HepG2 (cell line): ENCODE measurements around the gene ARHGAP31.

ENCODE experiments used
- CEBPB ChIP-seq: IDR thresholded peaks from 2 replicates; pipeline ENCODE4 v1.6.1; 2011; ENCODE audit warnings: low read depth, low read length, improper control_type of control experiment, borderline replicate concordance
- CREM ChIP-seq, 2 experiments: sonication (generic) in 1 of 2; formaldehyde crosslinking in 1 of 2; IDR thresholded peaks; 2 replicates each; pipeline versions ENCODE4 v1.4.0 to v1.6.1; 2016 to 2020; ENCODE audit warnings: antibody characterized with exemption in 1 of 2, mild to moderate bottlenecking in 1 of 2, missing genetic modification reagents in 1 of 2
- NCOA2 ChIP-seq: sonication (generic); formaldehyde crosslinking; IDR thresholded peaks from 2 replicates; pipeline ENCODE4 v1.8.0; 2022; ENCODE audit warnings: inconsistent platforms
- NFE2L2 ChIP-seq: fragments of 150-350 bp; IDR thresholded peaks from 2 replicates; pipeline ENCODE4 v1.6.1; 2014; ENCODE audit warnings: low read length
- ZBTB40 ChIP-seq, 2 experiments: fragments of 450-650 bp in 1 of 2; sonication (generic) in 1 of 2; formaldehyde crosslinking in 1 of 2; IDR thresholded peaks; 2 replicates each; pipeline versions ENCODE4 v1.6.1 to v1.8.0; 2016 to 2022; ENCODE audit warnings: antibody characterized with exemption in 1 of 2, mild to moderate bottlenecking in 1 of 2, missing genetic modification reagents in 1 of 2
- ZNF496 ChIP-seq: sonication (generic); formaldehyde crosslinking; IDR thresholded peaks from 2 replicates; pipeline ENCODE4 v1.8.1; 2023; ENCODE audit warnings: mild to moderate bottlenecking, moderate library complexity, missing genetic modification reagents; ENCODE audit not compliant: insufficient replicate concordance

GRCh38 chr3:119378259-119378803 is 84.1 kb downstream of the ARHGAP31 start:
- TF ChIP-seq ZNF496 (CRISPR knock-in tag) = no peak
- TF ChIP-seq ZBTB40 (IDR thresholded peaks at IDR 0.05) = no peak
- TF ChIP-seq ZBTB40 (CRISPR knock-in tag; IDR thresholded peaks at IDR 0.05) = no peak
- TF ChIP-seq CEBPB = no peak
- no peak for TF ChIP-seq NCOA2 (CRISPR knock-in tag)
- TF ChIP-seq NFE2L2 = no peak
- TF ChIP-seq CREM (IDR thresholded peaks at IDR 0.05) = no peak
- TF ChIP-seq CREM (CRISPR knock-in tag; IDR thresholded peaks at IDR 0.05) = no peak
